Tibial nerve (tissue), 4 donors: Measurements from ENCODE around the gene ASB1.

Source experiments
- CTCF ChIP-seq, 5 experiments: fragments of 200-600 bp in 3 of 5; fragments of 450-650 bp in 2 of 5; sonication (generic) in 3 of 5; IDR thresholded peaks; one replicate each; pipeline ENCODE4 v1.5.1; 2016 to 2019; ENCODE audit warnings: antibody characterized with exemption in 5 of 5, mild to moderate bottlenecking in 3 of 5, moderate library complexity in 2 of 5
- EP300 ChIP-seq, 2 donors: sonication (generic); formaldehyde crosslinking; IDR thresholded peaks; one replicate each; pipeline ENCODE4 v1.6.1; 2017; ENCODE audit warnings: antibody characterized with exemption in 2 of 2, mild to moderate bottlenecking in 1 of 2
- POLR2A ChIP-seq, 2 donors: fragments of 450-650 bp; IDR thresholded peaks; one replicate each; pipeline ENCODE4 v1.6.1; 2017; ENCODE audit warnings: antibody characterized with exemption in 2 of 2, mild to moderate bottlenecking in 2 of 2, moderate library complexity in 2 of 2

GRCh38 chr2:238475034-238475433 lies 48.3 kb downstream of the ASB1 start:
- TF ChIP-seq POLR2A (IDR thresholded peaks at IDR 0.05): no peak
- no peak for TF ChIP-seq CTCF (IDR thresholded peaks at IDR 0.05)
- TF ChIP-seq EP300 (IDR thresholded peaks at IDR 0.05): no peak
